ENCODE measurements around the gene UBE2L6.

The UBE2L6 gene

DNA sequence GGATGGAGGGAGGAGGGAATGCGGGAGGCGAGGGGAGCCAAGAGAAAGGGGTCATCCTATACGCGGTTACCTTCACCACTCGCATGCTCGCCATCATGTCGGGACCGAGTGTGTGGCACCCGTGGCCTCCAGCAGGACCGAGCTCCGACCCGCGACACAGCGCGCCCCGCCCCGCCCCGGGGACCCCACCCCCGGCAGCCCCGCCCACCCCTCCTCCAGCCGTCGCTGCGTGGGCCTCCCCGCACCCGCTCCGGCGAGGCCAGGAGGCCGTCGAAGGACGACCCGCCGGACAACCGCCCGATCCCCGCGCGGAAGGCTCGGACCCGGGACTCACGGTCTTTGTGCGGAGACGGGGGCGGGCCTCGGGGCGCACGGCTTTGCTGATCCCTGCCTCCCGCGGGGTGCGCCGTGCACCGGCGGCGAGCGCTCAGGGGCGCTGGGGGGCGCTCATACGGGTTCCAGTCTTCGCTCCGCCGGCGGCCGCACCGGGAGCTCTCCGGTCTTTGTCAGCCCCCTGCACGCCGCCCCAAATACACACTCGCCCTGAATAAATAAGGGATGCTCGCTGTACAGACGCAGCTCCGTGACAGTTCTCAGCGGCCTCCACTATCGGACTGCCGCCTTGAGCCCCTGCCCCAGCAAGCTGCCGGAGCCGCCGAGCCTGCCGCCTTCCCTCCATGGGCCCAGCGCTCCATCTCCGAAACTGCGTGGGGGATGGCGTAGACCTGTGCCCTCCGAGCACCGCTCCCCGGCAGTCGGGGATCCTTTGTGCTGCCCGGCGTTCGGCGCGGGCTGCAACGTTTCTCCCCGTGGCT is at the start of gene UBE2L6:
TSS of gene UBE2L6 (minus strand) at position 158 of the 815 bp plus-strand sequence. CDS start at position 97, 61 bp downstream.
- H3K4me3 ChIP-seq (ENCODE audit: low read depth, low read length) = peak within 1 kb of the TSS; percentile 78
- in situ Hi-C loops (cut with HindIII; ENCODE audit: low sequenced_read_pairs) = no loop called here
- DNase-seq (ENCODE audit: low read depth, low spot score) = peak; percentile 39
- TF ChIP-seq, protein P1, sequence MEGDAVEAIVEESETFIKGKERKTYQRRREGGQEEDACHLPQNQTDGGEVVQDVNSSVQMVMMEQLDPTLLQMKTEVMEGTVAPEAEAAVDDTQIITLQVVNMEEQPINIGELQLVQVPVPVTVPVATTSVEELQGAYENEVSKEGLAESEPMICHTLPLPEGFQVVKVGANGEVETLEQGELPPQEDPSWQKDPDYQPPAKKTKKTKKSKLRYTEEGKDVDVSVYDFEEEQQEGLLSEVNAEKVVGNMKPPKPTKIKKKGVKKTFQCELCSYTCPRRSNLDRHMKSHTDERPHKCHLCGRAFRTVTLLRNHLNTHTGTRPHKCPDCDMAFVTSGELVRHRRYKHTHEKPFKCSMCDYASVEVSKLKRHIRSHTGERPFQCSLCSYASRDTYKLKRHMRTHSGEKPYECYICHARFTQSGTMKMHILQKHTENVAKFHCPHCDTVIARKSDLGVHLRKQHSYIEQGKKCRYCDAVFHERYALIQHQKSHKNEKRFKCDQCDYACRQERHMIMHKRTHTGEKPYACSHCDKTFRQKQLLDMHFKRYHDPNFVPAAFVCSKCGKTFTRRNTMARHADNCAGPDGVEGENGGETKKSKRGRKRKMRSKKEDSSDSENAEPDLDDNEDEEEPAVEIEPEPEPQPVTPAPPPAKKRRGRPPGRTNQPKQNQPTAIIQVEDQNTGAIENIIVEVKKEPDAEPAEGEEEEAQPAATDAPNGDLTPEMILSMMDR (IDR thresholded peaks at IDR 0.05; ENCODE audit: low read depth, low read length) = peak; percentile 29

DNA sequence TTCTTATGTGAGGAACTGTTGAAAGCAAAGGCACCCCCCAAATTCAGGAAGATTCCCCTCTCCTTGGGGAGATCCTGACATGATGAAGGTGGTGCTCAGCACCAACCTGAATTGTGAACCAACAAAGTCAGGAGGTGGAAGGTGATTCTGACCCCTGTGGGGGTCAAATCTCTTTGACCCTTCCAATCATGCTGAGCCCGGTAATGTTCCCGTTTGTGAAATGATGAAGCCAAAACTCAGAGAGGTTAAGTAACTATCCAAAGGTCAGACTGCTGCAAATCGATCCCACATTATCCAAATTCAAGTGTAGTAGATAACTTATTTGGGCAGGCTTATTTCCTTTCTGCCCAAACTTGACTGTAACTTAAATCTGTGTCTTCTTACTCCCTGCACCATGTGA is 49.1 kb upstream of the UBE2L6 start:
- no peak for DNase-seq (ENCODE audit: low read depth, low spot score)
- TF ChIP-seq, protein P1 (IDR thresholded peaks at IDR 0.05; ENCODE audit: low read depth, low read length) = no peak
- in situ Hi-C loops (cut with HindIII; ENCODE audit: low sequenced_read_pairs) = no loop called here
- no peak overlapping the region for H3K4me3 ChIP-seq (ENCODE audit: low read depth, low read length)

DNA sequence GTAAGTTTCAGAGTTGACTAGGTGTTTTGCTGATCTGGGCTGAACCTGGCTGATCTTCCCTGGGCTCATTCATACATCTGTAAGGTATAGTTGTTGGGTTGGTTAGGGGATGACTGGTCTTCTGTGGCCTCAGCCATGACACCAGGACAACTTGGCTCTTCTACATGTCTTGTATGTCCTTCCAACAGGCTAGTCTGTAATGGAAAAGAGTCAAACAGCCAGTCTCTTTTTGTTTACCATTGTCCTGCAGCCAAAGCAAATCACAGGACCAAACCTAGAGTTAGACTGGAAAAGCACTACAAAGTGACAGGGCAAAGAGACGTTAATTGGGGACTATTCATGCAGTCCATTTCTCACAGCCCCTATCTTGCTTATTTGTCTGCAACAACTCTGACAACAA is 47.8 kb upstream of the UBE2L6 start:
- TF ChIP-seq, protein P1 (IDR thresholded peaks at IDR 0.05; ENCODE audit: low read depth, low read length) = no peak
- no peak overlapping the region for H3K4me3 ChIP-seq (ENCODE audit: low read depth, low read length)
- in situ Hi-C loops (cut with HindIII; ENCODE audit: low sequenced_read_pairs) = no loop called here
- no peak for DNase-seq (ENCODE audit: low read depth, low spot score)

DNA sequence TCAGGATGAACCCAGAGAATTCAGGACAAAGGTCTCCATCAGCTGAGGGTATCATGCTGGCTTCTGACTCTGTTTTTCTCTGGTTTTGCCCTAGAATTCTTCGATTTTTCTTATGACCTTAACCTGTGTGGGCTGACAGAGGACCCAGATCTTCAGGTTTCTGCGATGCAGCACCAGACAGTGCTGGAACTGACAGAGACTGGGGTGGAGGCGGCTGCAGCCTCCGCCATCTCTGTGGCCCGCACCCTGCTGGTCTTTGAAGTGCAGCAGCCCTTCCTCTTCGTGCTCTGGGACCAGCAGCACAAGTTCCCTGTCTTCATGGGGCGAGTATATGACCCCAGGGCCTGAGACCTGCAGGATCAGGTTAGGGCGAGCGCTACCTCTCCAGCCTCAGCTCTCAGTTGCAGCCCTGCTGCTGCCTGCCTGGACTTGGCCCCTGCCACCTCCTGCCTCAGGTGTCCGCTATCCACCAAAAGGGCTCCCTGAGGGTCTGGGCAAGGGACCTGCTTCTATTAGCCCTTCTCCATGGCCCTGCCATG is 46.8 kb upstream of the UBE2L6 start:
- TF ChIP-seq, protein P1 (IDR thresholded peaks at IDR 0.05; ENCODE audit: low read depth, low read length) = no peak
- no peak overlapping the region for H3K4me3 ChIP-seq (ENCODE audit: low read depth, low read length)
- no peak for DNase-seq (ENCODE audit: low read depth, low spot score)
- in situ Hi-C loops (cut with HindIII; ENCODE audit: low sequenced_read_pairs) = no loop called here

DNA sequence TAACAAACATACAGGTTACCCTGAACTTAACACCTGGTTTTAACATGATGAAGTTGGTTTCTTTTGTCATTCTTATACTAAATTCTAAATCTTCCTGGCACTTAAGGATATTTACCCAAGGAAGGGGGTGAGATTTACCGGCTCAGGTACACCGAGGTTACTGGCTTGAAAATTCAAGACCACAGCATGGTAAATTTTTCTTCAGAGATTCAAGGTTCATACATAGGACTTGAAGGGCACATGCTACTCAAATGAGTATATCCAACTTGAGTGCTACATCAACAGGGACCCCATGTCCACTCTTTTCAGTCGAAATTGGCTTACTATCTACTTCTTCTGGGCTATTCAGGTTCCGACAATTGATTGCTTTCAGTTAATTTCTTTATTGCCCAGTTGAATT is 42.7 kb upstream of the UBE2L6 start:
- in situ Hi-C loops (cut with HindIII; ENCODE audit: low sequenced_read_pairs) = no loop called here

DNA sequence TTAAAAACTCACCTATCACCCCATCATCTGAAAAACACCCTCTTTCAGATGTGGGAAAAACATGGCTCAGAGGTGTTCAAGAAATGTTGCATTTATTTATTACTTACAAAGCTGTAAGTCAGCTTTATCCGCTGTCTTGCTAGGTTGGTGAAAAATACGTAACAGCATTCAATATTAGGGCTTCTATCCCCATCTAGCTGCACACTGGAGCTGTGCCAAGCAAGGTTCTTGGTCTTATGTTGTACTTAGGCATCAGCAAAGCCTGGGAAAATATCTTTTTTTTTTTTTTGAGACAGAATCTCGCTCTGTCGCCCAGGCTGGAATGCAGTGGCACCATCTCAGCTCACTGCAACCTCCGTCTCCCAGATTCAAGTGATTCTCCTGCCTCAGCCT is 37.6 kb upstream of the UBE2L6 start:
- in situ Hi-C loops (cut with HindIII; ENCODE audit: low sequenced_read_pairs) = no loop called here
- no peak overlapping the region for H3K4me3 ChIP-seq (ENCODE audit: low read depth, low read length)
- DNase-seq (ENCODE audit: low read depth, low spot score) = no peak
- TF ChIP-seq, protein P1 (IDR thresholded peaks at IDR 0.05; ENCODE audit: low read depth, low read length) = no peak

More for the DNA sequence above, 42.7 kb upstream of the UBE2L6 start:
- H3K4me3 ChIP-seq (ENCODE audit: low read depth, low read length) = no peak overlapping the region
- TF ChIP-seq, protein P1 (IDR thresholded peaks at IDR 0.05; ENCODE audit: low read depth, low read length) = no peak
- no peak for DNase-seq (ENCODE audit: low read depth, low spot score)
